HT1080 (cell line): ENCODE results near the gene ZBTB17. TPM values are rescaled to one million over a fixed set of nuclear protein-coding genes. Genes with fewer than 3 reads are reported as not detected.
"Not testable (repeated sequence)": the region's sequence is repeated elsewhere in the genome, so short reads cannot be mapped to it uniquely, and the experiment has no call there.

ENCODE experiments used
- DNase-seq: peaks from one replicate; pipeline ENCODE4 v3.0.0-alpha.2; 2015; ENCODE audit warnings: low read depth
- total RNA-seq: library from RNA; depleted of rRNA; stranded (reverse); fragments of >200 nt; shearing (Covaris generic); gene quantifications from 2 replicates; pipeline ENCODE4 v1.2.3, GENCODE V29; 2014

Gene ZBTB17
- total RNA-seq, 1 experiment from 2014 or later: 40.0 TPM

- DNase-seq: no peak
Measured at GRCh38 chr1:15991427-15992186, 15.7 kb upstream of the ZBTB17 start.

GRCh38 chr1:15989776-15990175, 13.9 kb upstream of the ZBTB17 start:
- DNase-seq: no peak

DNA sequence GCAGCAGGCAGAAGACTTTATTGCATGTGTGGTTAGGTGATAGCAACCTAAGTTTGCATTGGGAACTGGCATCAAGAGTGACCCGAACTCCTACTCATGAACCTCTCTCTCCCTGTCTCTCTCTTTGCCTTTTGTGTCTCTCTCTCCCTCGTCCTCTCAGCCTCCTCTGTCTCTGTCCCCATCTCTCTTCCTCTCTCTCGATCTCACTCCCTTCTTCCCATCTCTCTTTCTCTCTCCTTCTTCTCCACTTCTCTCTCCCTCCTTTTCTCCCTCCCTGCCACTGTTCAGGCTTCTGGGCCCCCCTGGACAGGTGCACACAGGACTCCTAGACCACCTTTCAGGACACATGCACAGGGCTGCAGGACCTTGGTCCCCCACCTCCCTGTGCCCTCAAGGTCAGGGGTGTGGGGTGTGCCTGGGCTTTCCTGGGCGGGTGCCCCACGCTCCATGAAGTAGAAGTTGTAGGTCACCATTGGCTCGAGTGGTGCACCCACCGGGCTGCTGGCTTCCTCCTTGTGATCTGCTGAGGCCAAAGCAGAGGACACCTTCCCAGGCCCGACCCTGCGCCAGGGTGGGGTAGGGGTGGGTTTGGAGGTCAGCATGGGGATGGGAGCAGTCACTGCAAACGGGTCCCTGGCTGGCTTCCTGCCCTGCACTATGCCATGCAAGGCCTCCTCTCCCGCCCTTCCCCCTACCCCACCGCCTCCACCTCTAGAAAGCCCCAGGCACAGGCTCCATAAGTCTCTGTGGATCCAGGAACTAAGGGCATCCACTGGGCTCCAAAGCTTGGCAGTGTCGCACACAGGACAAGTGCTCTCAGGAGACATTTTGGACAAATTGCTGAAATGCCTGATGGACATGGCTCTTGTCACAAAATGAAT, 13.2 kb upstream of the ZBTB17 start:
- DNase-seq: no peak

GRCh38 chr1:15985611-15986297, 9.9 kb upstream of the ZBTB17 start:
- no peak for DNase-seq

DNA sequence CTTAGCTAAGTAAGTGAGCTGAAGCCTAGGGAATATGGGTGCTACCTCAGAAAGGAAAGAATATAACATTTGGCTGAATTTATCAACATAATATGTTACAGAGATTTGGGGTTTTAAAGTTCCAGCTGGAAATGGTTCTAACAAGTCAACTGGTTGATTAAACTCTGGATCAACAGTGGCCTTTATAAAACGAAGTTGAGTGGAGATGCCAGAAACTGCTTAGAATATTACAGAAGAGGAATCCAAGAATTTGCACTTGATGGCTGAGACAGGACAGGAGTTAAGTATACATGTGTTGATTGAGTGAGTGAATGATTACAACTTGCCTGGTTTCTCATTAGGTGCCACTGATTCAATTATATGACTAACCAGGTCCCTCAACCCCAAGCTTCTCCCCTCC, 7.4 kb upstream of the ZBTB17 start:
- no peak for DNase-seq

GRCh38 chr1:15981679-15982078, 5.8 kb upstream of the ZBTB17 start:
- DNase-seq: no peak

GRCh38 chr1:15977947-15978346, 2.0 kb upstream of the ZBTB17 start:
- not testable (repeated sequence) for DNase-seq

- peak; percentile 56 for DNase-seq
Measured at GRCh38 chr1:15975358-15975804, 520 bp downstream of the ZBTB17 start.

DNA sequence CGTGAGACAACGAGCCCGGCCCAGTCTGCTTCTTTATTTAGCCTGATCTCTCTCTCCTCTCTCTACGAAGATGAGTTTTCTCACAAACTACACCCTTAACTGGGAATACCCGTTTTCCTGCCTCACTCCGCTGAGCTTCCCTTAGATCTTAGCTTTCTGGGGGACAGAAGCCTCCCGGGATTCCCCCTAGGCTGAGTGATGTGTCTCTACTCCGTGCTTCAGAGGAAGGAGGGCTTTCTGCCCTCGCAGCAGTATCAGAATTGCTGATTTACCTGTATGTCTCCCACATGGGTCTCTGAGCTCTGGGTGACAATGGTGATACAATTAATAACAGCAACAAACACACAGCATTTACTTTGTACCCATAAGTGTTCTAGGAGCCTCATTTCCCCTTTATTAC, 1.0 kb downstream of the ZBTB17 start:
- DNase-seq: no peak

- DNase-seq: no peak
Measured at GRCh38 chr1:15973772-15974171, 2.1 kb downstream of the ZBTB17 start.

DNA sequence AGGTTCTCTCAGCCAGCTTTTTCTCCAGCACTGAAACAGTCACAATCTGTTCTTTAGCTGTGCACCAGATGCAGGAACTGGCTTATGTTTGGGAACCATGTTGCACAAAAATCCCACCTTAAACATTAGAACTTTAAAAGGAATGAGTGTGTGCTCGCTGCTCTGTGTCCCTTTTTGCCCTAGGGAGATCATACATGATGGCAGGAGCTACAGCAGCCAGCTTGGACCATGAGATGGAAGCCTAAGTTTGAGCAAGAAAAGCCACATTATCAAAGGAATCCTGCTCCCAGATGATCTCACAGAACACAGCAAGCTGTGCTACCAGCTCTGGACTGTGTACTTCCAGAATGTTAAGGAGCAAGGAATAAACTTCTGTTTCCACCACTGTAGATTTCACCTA, 3.5 kb downstream of the ZBTB17 start:
- DNase-seq: no peak

DNA sequence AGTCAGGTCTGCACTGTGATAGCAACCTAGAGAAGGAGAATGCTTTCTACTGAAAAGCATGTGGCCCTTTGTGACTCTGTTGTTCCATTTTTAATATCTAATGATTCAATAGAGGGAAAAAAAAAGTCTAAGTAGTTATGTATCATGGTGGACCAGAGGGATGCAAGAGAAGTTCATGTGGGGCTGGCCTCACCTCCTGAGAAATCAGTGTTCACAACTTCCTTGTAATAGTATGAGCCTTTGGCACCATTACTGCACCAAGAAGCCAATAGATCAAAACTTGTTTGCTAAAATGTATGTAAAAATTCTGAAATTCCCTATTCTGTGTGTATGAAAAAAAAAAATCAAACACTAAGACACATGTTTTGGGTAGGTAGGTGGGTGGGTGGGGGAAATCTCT, 5.0 kb downstream of the ZBTB17 start:
- DNase-seq: no peak

GRCh38 chr1:15969321-15969880, 6.5 kb downstream of the ZBTB17 start:
- DNase-seq: no peak

GRCh38 chr1:15968172-15968571, 7.7 kb downstream of the ZBTB17 start:
- DNase-seq: no peak

GRCh38 chr1:15966956-15967344, 9.0 kb downstream of the ZBTB17 start:
- no peak for DNase-seq

DNA sequence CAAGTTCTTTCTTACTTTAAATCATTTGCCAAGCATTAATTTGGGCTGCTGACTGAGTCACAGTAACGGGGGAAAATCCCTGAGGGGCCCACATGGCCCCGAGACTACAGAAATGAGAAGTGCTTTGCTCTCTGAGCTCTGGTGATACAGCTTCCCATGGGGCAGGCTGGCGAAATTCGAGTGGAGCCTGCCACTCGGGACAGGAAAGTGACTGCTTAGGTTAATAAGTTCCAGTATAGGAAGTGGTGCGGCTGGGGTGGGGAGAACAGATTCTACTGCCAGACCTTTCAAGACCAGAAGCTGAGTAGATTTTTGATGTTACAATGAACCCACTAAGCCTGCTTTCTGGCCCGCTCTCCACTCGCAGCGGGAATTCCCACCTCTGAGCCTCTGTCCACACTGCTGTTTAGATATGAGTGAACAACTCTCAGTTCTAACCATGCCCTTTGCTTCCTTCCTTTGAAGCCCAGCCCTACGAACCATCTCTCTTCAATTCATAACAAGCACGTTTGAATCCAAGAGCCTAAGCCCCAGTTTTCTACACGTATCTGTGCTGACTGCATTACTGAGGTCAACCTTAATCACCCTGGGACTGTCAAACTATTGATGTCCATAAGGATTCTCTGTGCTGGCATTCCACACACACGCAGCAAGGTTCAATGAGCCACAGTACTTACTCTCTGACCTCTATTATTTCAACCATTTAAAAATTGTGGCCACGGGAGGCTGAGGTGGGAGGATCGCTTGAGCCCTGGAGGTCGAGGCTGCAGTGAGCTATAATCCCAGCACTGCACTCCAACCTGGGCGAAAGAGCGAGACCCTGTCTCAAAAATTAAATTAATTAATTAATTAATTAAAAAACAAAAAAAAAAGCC, 9.6 kb downstream of the ZBTB17 start:
- DNase-seq: no peak

- no peak for DNase-seq
Measured at GRCh38 chr1:15965228-15965767, 10.6 kb downstream of the ZBTB17 start.

DNA sequence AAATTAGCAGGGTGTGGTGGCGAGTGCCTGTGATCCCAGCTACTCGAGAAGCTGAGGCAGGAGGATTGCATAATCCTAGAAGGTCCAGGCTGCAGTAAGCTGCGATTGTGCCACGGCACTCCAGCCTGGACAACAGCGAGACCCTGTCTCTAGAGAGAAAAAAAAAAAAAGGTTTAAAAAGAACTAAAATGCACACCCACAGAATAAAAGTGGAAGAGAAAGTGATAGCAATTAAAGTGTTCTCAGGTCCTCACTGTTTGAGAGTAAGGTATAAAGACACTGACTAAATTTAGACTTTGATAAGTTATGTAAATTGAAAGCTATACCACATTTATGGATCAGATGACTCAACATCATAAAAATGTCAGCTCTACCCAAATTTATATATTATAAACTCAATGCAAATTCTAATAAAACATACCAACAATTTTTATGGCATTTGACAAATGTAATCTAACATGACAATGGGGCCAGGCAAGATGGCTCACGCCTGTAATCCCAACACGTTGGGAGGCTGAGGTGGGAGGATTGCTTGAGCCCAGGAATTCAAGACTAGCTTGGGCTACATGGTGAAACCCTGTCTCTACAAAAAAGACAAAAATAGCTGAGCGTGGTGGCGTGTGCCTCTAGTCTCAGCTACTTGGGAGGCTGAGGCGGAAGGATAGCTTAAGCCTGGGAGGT, 11.8 kb downstream of the ZBTB17 start:
- no peak for DNase-seq

GRCh38 chr1:15963363-15963967, 12.4 kb downstream of the ZBTB17 start:
- DNase-seq: no peak
